ENCODE data around the gene SLC41A3.

The SLC41A3 gene

DNA sequence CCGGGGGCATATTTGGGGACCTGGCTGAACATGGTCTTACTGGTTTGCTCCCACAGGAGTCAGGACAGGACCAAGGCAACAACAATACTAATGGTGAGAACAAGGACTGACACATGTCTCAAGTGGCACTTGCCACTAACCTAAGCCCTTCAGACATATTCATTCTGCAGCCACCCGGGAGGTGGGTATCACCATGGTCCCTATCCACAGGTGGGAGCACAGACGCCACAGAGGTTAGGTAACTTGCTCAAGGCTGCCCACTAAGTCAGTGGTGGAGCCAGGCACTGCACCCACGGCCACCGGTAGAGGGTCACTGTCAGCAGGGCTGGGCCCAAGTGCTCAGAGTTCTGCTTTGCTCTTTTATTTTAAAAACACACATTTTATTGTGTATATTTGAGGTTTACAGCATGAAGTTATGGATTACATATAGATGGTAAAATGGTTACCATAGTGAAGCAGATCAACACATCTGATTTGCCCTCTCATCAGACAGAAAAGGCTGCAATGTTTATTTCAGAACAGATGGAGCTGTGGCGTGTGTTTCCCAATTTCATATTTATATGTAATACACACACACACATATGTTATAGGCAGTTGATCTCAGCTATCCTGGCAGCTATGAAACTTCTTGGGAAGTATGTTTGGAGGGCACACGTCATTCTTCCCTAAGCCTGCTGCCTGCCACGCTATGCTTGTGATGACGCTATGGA is 30.0 kb upstream of the SLC41A3 start:
- no CpG with 5 or more reads among the region's 9 CpGs for WGBS (ENCODE audit: extremely low coverage, insufficient coverage, low lambda C conversion rate)
- DNase-seq = peak; percentile 35

GRCh38 chr3:126113238-126113555 is 29.3 kb upstream of the SLC41A3 start:
- no peak overlapping the region for H2BK5ac ChIP-seq (ENCODE audit: low read length)
- no peak overlapping the region for H4K8ac ChIP-seq (ENCODE audit: low read depth, low read length)
- no peaks in the 10 kb centered on the region for H3K4me1 ChIP-seq (ENCODE audit: control insufficient read depth, low read depth, low read length)
- H3K27ac ChIP-seq (ENCODE audit: low read depth, low read length) = no peak overlapping the region
- H3K79me2 ChIP-seq (ENCODE audit: control insufficient read depth, insufficient read depth, low read length) = no peaks in the 10 kb centered on the region
- no peak overlapping the region for H3K56ac ChIP-seq (ENCODE audit: low read length)
- H4K5ac ChIP-seq (ENCODE audit: low read length) = no peak overlapping the region
- H2BK15ac ChIP-seq (replicated peaks; ENCODE audit: low read depth) = no peak overlapping the region
- H3K27me3 ChIP-seq (ENCODE audit: insufficient read depth, low read length, poor library complexity) = no peaks in the 10 kb centered on the region
- H3K4ac ChIP-seq (ENCODE audit: low read depth, low read length) = no peak overlapping the region
- H3K36me3 ChIP-seq (ENCODE audit: control insufficient read depth, insufficient read depth, low read length) = no peaks in the 10 kb centered on the region
- no peaks in the 10 kb centered on the region for H3K79me1 ChIP-seq (ENCODE audit: low read length)
- H3K4me3 ChIP-seq (ENCODE audit: low read length) = no peak overlapping the region
- no peak overlapping the region for H3K23ac ChIP-seq (ENCODE audit: low read length)
- no peak overlapping the region for H3K9ac ChIP-seq (ENCODE audit: low read length)
- H2AK5ac ChIP-seq (ENCODE audit: low read length) = no peak overlapping the region
- no peak overlapping the region for H2BK120ac ChIP-seq (ENCODE audit: low read depth, low read length)
- no peak for DNase-seq
- H3K18ac ChIP-seq (ENCODE audit: low read length) = no peak overlapping the region
- no CpG with 5 or more reads among the region's 6 CpGs for WGBS (ENCODE audit: extremely low coverage, insufficient coverage, low lambda C conversion rate)
- no peak overlapping the region for H3K4me2 ChIP-seq (ENCODE audit: low read length)

More for the DNA sequence above, 30.0 kb upstream of the SLC41A3 start:
- Histone ChIP-seq H3K18ac (ENCODE audit: low read length) (no peak overlapping the region), H3K9ac (ENCODE audit: low read length) (no peak overlapping the region), H4K8ac (ENCODE audit: low read depth, low read length) (no peak overlapping the region), H3K23ac (ENCODE audit: low read length) (no peak overlapping the region), H2AK5ac (ENCODE audit: low read length) (no peak overlapping the region), H3K27me3 (ENCODE audit: insufficient read depth, low read length, poor library complexity) (no peaks in the 10 kb centered on the region), H3K56ac (ENCODE audit: low read length) (no peak overlapping the region), H4K5ac (ENCODE audit: low read length) (no peak overlapping the region), H3K4ac (ENCODE audit: low read depth, low read length) (no peak overlapping the region), H3K79me2 (ENCODE audit: control insufficient read depth, insufficient read depth, low read length) (no peaks in the 10 kb centered on the region), H3K27ac (ENCODE audit: low read depth, low read length) (no peak overlapping the region), H3K36me3 (ENCODE audit: control insufficient read depth, insufficient read depth, low read length) (no peaks in the 10 kb centered on the region), H3K79me1 (ENCODE audit: low read length) (no peaks in the 10 kb centered on the region), H2BK15ac (replicated peaks; ENCODE audit: low read depth) (no peak overlapping the region), H3K4me3 (ENCODE audit: low read length) (no peak overlapping the region), H2BK120ac (ENCODE audit: low read depth, low read length) (no peak overlapping the region), H2BK5ac (ENCODE audit: low read length) (no peak overlapping the region), H3K4me1 (ENCODE audit: control insufficient read depth, low read depth, low read length) (no peaks in the 10 kb centered on the region), H3K4me2 (ENCODE audit: low read length) (no peak overlapping the region)

- Histone ChIP-seq H4K5ac (ENCODE audit: low read length) (no peak overlapping the region), H3K36me3 (ENCODE audit: control insufficient read depth, insufficient read depth, low read length) (no peaks in the 10 kb centered on the region), H3K79me1 (ENCODE audit: low read length) (no peaks in the 10 kb centered on the region)
Measured at GRCh38 chr3:126112531-126113237, 28.8 kb upstream of the SLC41A3 start.

DNA sequence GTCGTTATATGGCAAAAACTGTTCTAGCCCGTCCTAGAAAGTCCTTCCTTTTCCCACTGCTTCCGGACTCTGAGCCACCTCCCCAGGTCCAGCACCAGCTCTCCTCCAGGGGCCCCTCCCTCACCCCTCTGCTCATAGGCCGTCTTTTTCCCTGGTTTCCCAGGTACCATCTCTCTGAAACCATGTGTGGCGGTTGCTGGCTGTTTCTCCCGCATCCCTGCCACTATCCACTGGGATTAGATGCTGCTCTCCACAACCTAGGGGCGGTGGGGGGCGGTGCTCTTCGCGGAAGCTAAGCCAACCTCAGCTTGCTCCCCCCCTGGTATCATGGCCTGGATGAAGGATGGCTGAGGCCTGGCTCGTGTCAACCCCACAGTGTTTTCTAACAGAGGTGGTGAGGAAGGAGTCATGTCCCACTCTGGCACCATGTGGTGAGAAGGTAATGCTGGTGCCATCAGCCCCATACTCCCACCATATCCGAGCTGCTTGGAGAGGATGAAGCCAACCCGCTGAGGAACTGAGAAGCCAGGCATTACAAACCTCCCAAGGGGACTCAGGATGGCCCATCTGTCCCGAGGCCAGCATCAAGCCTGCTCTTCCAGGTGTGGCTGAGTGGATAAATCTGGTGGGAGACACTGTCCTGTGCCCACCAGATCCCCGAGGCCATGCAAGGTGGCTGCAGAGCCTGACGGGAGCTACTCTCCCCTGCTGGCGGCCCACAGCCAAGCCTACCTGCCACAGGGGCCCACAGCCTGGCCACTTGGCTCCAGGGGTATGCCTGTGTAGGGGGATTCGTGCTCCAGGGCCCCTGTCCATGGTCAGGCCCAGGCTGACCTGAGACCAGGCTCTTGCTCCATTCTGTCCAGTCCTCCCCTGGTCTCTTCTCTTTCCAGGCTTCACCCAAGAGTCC is 27.9 kb upstream of the SLC41A3 start:
- Histone ChIP-seq H2BK15ac (replicated peaks; ENCODE audit: low read depth) (no peak overlapping the region), H3K27me3 (ENCODE audit: insufficient read depth, low read length, poor library complexity) (no peaks in the 10 kb centered on the region), H3K9ac (ENCODE audit: low read length) (no peak overlapping the region), H4K8ac (ENCODE audit: low read depth, low read length) (no peak overlapping the region), H3K4me3 (ENCODE audit: low read length) (no peak overlapping the region), H3K4me1 (ENCODE audit: control insufficient read depth, low read depth, low read length) (no peaks in the 10 kb centered on the region), H3K18ac (ENCODE audit: low read length) (no peak overlapping the region), H3K36me3 (ENCODE audit: control insufficient read depth, insufficient read depth, low read length) (no peaks in the 10 kb centered on the region), H2BK5ac (ENCODE audit: low read length) (no peak overlapping the region), H2AK5ac (ENCODE audit: low read length) (no peak overlapping the region), H4K5ac (ENCODE audit: low read length) (no peak overlapping the region), H2BK120ac (ENCODE audit: low read depth, low read length) (no peak overlapping the region), H3K23ac (ENCODE audit: low read length) (no peak overlapping the region), H3K79me2 (ENCODE audit: control insufficient read depth, insufficient read depth, low read length) (no peaks in the 10 kb centered on the region), H3K27ac (ENCODE audit: low read depth, low read length) (no peak overlapping the region), H3K56ac (ENCODE audit: low read length) (no peak overlapping the region), H3K4me2 (ENCODE audit: low read length) (no peak overlapping the region), H3K79me1 (ENCODE audit: low read length) (no peaks in the 10 kb centered on the region), H3K4ac (ENCODE audit: low read depth, low read length) (no peak overlapping the region)
- WGBS (ENCODE audit: extremely low coverage, insufficient coverage, low lambda C conversion rate) = no CpG with 5 or more reads among the region's 18 CpGs
- DNase-seq = no peak

More at GRCh38 chr3:126112531-126113237, 28.8 kb upstream of the SLC41A3 start:
- Histone ChIP-seq H3K9ac (ENCODE audit: low read length) (no peak overlapping the region), H2AK5ac (ENCODE audit: low read length) (no peak overlapping the region), H4K8ac (ENCODE audit: low read depth, low read length) (no peak overlapping the region), H3K4me3 (ENCODE audit: low read length) (no peak overlapping the region), H3K18ac (ENCODE audit: low read length) (no peak overlapping the region), H2BK5ac (ENCODE audit: low read length) (no peak overlapping the region), H3K27ac (ENCODE audit: low read depth, low read length) (no peak overlapping the region), H3K4ac (ENCODE audit: low read depth, low read length) (no peak overlapping the region), H3K56ac (ENCODE audit: low read length) (no peak overlapping the region), H3K23ac (ENCODE audit: low read length) (no peak overlapping the region), H2BK120ac (ENCODE audit: low read depth, low read length) (no peak overlapping the region), H2BK15ac (replicated peaks; ENCODE audit: low read depth) (no peak overlapping the region), H3K4me2 (ENCODE audit: low read length) (no peak overlapping the region), H3K79me2 (ENCODE audit: control insufficient read depth, insufficient read depth, low read length) (no peaks in the 10 kb centered on the region), H3K27me3 (ENCODE audit: insufficient read depth, low read length, poor library complexity) (no peaks in the 10 kb centered on the region), H3K4me1 (ENCODE audit: control insufficient read depth, low read depth, low read length) (no peaks in the 10 kb centered on the region)
- WGBS (ENCODE audit: extremely low coverage, insufficient coverage, low lambda C conversion rate) = no CpG with 5 or more reads among the region's 13 CpGs
- no peak for DNase-seq

- H3K4ac ChIP-seq (ENCODE audit: low read depth, low read length) = no peak overlapping the region
- no peaks in the 10 kb centered on the region for H3K36me3 ChIP-seq (ENCODE audit: control insufficient read depth, insufficient read depth, low read length)
- no peak overlapping the region for H3K56ac ChIP-seq (ENCODE audit: low read length)
- H3K4me1 ChIP-seq (ENCODE audit: control insufficient read depth, low read depth, low read length) = no peaks in the 10 kb centered on the region
- WGBS (ENCODE audit: extremely low coverage, insufficient coverage, low lambda C conversion rate) = no CpG with 5 or more reads among the region's 10 CpGs
- H4K5ac ChIP-seq (ENCODE audit: low read length) = no peak overlapping the region
- no peak overlapping the region for H2BK5ac ChIP-seq (ENCODE audit: low read length)
- DNase-seq = no peak
- H3K79me1 ChIP-seq (ENCODE audit: low read length) = no peaks in the 10 kb centered on the region
- no peak overlapping the region for H3K23ac ChIP-seq (ENCODE audit: low read length)
- H2BK15ac ChIP-seq (replicated peaks; ENCODE audit: low read depth) = no peak overlapping the region
- H3K27me3 ChIP-seq (ENCODE audit: insufficient read depth, low read length, poor library complexity) = no peaks in the 10 kb centered on the region
- H3K79me2 ChIP-seq (ENCODE audit: control insufficient read depth, insufficient read depth, low read length) = no peaks in the 10 kb centered on the region
- H3K4me3 ChIP-seq (ENCODE audit: low read length) = no peak overlapping the region
- H3K9ac ChIP-seq (ENCODE audit: low read length) = no peak overlapping the region
- no peak overlapping the region for H3K27ac ChIP-seq (ENCODE audit: low read depth, low read length)
- H2AK5ac ChIP-seq (ENCODE audit: low read length) = no peak overlapping the region
- H3K4me2 ChIP-seq (ENCODE audit: low read length) = no peak overlapping the region
- no peak overlapping the region for H4K8ac ChIP-seq (ENCODE audit: low read depth, low read length)
- no peak overlapping the region for H3K18ac ChIP-seq (ENCODE audit: low read length)
- no peak overlapping the region for H2BK120ac ChIP-seq (ENCODE audit: low read depth, low read length)
Measured at GRCh38 chr3:126111126-126111551, 27.2 kb upstream of the SLC41A3 start.

All from mesendoderm (in vitro differentiated cells).